GM19397 (cell line): ENCODE results near the gene SLC22A7.
A peak's percentile ranks its signal among the peaks of the same experiment; 100 is the strongest.
"Not testable (repeated sequence)": the region's sequence is repeated elsewhere in the genome, so short reads cannot be mapped to it uniquely, and the experiment has no call there.

ENCODE experiments used
- ATAC-seq: cut with Tn5 transposase; IDR thresholded peaks from one replicate; pipeline ENCODE4 v1.9.1; 2021; ENCODE audit warnings: mild to moderate bottlenecking, moderate library complexity; ENCODE audit not compliant: unreplicated experiment

Gene SLC22A7

GRCh38 chr6:43334466-43335095 lies 36.5 kb downstream of the SLC22A7 start:
- no peak for ATAC-seq

GRCh38 chr6:43335469-43335868 lies 37.4 kb downstream of the SLC22A7 start:
- no peak for ATAC-seq

- ATAC-seq: no peak
Measured at GRCh38 chr6:43336382-43336781, 38.3 kb downstream of the SLC22A7 start.

- ATAC-seq: no peak
Measured at GRCh38 chr6:43338243-43338642, 40.2 kb downstream of the SLC22A7 start.

- peak; percentile 79 for ATAC-seq
Measured at GRCh38 chr6:43339168-43339567, 41.1 kb downstream of the SLC22A7 start.

- not testable (repeated sequence) for ATAC-seq
Measured at GRCh38 chr6:43346243-43346642, 48.2 kb downstream of the SLC22A7 start.

- ATAC-seq: no peak
Measured at GRCh38 chr6:43347021-43347420, 49.0 kb downstream of the SLC22A7 start.

- no peak for ATAC-seq
Measured at GRCh38 chr6:43347444-43347843, 49.4 kb downstream of the SLC22A7 start.

GRCh38 chr6:43351951-43352350 lies 53.9 kb downstream of the SLC22A7 start:
- not testable (repeated sequence) for ATAC-seq
